NCI-H2029 treated with DMSO at 0.1 percent for 48 hours (cell line): ENCODE data around the gene CELSR3.

Experiments
- DNase-seq: peaks from one replicate; lab custom pipeline; 2025; lab: John Stamatoyannopoulos, UW

CELSR3 gene, protein sequence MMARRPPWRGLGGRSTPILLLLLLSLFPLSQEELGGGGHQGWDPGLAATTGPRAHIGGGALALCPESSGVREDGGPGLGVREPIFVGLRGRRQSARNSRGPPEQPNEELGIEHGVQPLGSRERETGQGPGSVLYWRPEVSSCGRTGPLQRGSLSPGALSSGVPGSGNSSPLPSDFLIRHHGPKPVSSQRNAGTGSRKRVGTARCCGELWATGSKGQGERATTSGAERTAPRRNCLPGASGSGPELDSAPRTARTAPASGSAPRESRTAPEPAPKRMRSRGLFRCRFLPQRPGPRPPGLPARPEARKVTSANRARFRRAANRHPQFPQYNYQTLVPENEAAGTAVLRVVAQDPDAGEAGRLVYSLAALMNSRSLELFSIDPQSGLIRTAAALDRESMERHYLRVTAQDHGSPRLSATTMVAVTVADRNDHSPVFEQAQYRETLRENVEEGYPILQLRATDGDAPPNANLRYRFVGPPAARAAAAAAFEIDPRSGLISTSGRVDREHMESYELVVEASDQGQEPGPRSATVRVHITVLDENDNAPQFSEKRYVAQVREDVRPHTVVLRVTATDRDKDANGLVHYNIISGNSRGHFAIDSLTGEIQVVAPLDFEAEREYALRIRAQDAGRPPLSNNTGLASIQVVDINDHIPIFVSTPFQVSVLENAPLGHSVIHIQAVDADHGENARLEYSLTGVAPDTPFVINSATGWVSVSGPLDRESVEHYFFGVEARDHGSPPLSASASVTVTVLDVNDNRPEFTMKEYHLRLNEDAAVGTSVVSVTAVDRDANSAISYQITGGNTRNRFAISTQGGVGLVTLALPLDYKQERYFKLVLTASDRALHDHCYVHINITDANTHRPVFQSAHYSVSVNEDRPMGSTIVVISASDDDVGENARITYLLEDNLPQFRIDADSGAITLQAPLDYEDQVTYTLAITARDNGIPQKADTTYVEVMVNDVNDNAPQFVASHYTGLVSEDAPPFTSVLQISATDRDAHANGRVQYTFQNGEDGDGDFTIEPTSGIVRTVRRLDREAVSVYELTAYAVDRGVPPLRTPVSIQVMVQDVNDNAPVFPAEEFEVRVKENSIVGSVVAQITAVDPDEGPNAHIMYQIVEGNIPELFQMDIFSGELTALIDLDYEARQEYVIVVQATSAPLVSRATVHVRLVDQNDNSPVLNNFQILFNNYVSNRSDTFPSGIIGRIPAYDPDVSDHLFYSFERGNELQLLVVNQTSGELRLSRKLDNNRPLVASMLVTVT (N-terminal part only)

GRCh38 chr3:48662753-48663488, at the start of gene CELSR3:
Gene CELSR3 (minus strand): TSS chr3:48662886. CDS start chr3:48662634, 252 bp downstream.
- DNase-seq = peak; percentile 35

DNA sequence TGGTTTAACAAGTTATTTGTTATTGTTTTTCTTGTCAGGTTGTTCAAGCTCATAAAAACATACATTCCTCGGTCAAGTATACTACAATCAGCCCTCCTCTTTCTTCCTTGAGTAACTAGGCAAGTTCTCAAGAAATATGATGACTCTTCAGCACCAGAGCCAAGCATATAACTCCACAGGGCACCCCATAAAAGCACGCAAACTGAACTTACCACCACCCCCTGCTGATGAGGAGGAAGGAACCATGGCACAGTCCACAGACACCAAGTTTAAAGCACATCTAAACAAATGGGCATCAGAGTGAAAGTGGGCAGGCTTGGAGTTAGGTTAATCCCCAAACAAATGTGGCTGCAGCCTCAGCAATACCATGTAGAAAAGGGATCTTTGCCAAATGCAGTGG, 49.0 kb upstream of the CELSR3 start:
- DNase-seq = no peak

DNA sequence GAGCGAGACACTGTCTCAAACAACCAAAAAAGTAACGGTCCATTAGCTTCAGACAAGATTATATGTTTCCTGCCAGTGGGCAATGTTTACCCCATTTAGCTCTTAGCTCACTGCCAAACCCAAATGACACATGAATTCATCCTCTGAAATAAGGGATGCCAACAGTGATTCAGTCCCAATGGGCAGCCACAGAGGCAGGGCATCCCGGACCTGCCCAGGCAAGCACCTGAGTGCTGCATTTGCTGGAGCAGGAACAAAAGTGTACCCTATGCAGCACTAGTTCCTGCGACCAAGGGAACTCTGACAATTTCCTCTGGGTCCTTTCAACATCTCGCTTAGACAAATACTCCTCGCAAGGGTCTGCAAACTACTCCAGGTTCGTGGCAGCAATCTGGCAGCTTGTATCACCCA, 46.4 kb upstream of the CELSR3 start:
- DNase-seq = no peak

- no peak for DNase-seq
Observed at GRCh38 chr3:48708481-48708889, 45.8 kb upstream of the CELSR3 start.

DNA sequence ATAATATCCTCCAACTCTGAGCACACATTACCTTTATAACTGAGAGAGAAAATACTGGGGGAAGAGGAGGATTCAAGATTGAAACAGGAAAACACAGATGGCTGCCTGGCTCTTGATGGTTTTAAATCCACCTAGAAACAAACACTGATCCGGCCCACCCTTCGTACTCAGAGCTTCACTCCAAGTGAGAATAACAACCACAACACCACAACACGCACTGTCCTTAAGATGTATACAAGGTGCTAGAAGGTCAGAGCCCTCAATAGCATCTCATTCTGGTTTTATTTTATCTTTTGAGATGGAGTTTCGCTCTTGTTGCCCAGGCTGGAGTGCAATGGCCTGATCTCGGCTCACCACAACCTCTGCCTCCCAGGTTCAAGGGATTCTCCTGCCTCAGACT, 44.5 kb upstream of the CELSR3 start:
- DNase-seq = no peak

DNA sequence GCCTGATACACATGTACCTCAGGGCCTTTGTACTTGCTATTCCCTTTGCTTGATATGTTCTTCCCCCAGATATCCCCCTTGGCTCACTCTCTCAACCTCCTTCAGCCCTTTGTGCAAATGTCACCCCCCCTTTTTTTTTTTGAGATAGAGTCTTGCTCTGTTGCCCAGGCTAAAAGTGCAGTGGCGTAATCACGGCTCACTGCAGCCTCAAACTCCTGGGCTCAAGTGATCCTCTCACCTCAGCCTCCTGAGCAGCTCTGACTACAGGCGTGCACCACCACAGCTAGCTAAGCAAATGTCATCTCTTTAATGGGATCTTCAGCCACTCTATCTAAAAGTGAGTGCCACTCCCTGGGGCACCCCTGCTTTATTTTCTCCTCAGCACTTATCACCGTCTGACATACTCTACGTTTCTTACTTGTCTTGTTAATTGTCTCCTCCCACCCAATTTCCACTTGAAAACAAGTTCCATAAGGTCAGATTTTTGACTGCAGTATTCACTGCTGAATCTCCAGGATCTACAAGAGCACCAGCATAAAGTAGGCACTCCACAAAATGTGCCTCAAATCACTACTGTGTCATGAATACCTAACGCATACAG, 39.7 kb upstream of the CELSR3 start:
- DNase-seq = no peak

GRCh38 chr3:48700731-48701405, 38.2 kb upstream of the CELSR3 start:
- DNase-seq = no peak

GRCh38 chr3:48698891-48699290, 36.2 kb upstream of the CELSR3 start:
- no peak for DNase-seq

- no peak for DNase-seq
Observed at GRCh38 chr3:48697952-48698351, 35.3 kb upstream of the CELSR3 start.

GRCh38 chr3:48696601-48697000, 33.9 kb upstream of the CELSR3 start:
- no peak for DNase-seq

DNA sequence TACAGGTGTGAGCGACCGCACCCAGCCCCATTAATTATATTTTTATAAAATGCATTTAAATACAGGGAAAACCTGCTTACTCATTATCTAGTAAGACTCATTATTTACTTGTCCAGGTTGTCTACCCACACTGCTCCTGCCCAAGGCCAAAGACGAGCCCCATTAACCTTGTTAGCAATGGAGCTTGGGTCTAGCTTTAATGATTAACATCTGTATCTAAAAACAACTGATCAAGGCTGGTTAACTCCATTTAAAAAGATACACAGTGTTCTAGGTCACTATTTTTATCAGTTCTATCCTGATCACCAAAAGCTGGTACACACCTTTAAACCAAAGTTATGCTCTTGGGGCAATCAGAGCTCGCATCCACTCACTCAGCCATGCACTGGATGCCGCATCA, 33.5 kb upstream of the CELSR3 start:
- DNase-seq = no peak

GRCh38 chr3:48695393-48695753, 32.7 kb upstream of the CELSR3 start:
- no peak for DNase-seq

- DNase-seq = no peak
Observed at GRCh38 chr3:48694610-48695392, 32.1 kb upstream of the CELSR3 start.

DNA sequence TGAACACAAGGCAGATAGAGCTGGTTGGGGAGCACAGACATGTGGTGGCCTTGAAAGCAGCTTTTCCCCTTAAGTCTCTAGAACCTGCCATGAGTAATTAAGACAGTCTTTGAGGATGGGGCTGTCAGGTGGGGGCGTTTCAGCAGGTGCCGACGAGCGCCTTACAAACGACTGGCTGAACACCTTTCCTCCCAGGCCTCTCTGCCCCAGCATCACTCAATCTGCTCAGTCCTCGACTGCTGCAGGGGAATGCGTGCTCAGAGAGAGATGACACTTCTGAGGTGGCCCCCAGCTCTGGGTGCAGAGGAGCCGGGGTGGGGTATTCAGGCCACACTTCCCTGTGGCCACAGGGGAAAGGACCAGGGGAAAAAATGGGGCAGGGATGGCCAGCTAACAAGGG, 31.1 kb upstream of the CELSR3 start:
- no peak for DNase-seq

DNA sequence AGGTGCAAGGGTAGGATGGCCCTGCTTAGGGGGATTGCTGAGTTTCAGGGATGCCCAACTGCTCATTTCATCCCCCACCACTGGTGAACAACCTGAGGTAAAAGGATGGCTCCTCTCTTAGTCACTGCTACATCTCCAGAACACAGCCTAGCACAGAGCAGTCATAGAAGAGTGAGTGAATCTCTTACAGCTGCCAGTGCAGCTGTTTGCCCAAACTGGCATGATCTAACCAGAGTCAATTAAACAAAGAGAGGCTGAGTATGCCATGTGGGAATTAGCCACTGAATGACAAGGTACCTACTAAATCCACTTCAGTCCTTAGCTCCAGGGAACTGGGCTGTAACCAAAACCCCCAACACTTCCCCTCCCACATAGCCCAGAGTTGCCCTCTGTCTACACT, 29.9 kb upstream of the CELSR3 start:
- no peak for DNase-seq

- no peak for DNase-seq
Observed at GRCh38 chr3:48690846-48691458, 28.3 kb upstream of the CELSR3 start.

DNA sequence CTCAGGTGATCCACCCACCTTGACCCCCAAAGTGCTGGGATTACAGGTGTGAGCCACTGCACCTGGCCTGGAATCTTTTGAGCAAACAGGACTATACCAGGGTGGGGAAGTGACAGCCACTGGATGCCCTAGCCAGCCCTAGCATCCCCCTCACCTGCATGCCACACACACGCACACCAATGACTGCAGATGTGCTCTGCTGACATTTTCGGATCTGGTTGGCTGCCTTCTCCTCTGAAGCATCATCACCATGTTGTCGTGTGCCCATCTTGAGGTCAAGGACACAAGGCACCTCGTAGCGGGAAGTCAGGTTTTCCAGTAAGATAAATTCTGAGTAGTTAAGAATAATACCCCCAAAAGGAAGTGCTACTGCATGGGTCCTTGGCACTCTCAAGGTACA, 26.7 kb upstream of the CELSR3 start:
- no peak for DNase-seq

DNA sequence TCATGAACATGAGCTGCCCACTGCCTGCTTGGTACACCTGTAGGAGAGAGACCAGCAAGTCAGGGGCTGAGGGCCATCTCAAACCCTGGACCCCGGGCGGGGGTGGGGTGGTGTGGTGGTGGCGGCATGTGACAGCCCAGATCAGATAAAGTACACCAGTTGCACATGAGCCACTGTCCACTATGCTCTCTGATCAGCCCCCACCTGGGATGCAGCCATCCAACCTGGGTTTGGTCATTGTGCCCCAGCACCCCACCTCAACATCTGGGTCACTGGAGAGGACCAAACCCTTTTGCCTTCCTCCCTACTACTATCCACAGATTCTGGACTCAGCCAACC, 26.0 kb upstream of the CELSR3 start:
- DNase-seq = no peak

DNA sequence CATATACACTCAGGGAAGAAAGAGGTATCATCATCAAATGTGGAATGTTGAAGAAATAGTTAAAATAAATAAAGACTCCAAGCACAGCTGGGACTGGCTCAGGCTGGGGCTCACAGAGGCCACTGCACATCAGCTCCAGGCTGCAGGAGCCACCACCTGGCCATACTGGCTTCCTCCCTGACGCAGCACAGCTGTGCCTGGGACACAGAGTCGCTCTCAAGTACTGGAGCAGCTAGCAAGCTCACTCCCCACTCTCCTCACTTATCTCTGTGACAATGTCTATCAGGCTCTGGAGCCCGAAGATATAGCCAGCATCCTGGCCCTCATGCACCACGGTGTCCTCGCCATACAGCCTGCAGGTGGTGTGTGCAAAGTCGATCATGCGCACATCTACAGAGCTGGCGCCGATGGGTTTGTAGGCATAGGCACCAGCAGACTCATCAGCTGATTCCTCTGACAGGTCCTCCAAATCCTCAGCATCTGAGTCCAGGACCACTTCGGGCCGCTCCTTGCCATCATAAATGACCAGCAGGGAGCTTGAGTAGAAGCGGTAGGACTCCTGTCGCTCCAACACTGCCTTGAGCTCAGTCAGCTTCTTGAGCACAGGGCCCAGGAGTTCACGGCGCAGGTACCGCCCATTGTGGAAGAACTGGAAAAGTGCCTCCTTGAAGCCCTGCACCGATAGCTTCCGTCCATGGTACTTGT, 25.5 kb upstream of the CELSR3 start:
- no peak for DNase-seq
